ENCODE results near the gene CEP152.

DNA sequence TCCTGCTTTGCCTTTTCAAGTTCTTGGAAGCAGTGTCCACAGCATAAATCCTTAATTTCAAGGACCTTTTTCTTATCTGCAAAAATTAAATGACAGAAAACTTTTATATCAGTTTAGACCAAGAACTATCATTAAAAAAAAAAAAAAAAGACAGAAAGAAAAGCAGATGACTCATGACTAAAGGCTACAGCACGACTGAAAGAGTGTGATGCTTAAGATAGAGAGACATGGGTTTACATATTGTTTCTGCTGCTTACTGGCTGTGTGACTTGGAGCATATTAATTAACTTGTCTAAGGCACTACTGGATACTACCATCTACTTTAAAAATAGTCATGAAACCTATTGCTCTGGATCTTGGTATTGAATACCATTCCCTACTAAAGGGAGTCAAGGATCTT is 62.3 kb downstream of the CEP152 start:
- TF ChIP-seq CREB1 (IDR thresholded peaks at IDR 0.05; ENCODE audit: low read depth) (no peak), FOXM1 (IDR thresholded peaks at IDR 0.05; ENCODE audit: borderline replicate concordance, low read depth) (no peak), TAF1 (IDR thresholded peaks at IDR 0.05; ENCODE audit: low read depth) (no peak), EP300 (IDR thresholded peaks at IDR 0.05; ENCODE audit: borderline replicate concordance) (no peak)
